Left lung (tissue), 10 donors: ENCODE measurements around the gene CBLN3. TPM values are rescaled to one million over a fixed set of nuclear protein-coding genes. Genes with fewer than 3 reads are reported as not detected.

Source experiments
- ATAC-seq: fragments of 200-7000 bp; cut with Tn5 transposase; one replicate; pipeline ENCODE4 v1.9.1; 2020; ENCODE audit warnings: moderate library complexity
- DNase-seq, 4 donors: peaks; one replicate each; pipeline ENCODE4 v3.0.0-alpha.2; 2013 to 2020
- H3K27ac ChIP-seq, 2 donors: fragments of 200-600 bp; sonication (generic) in 1 of 2; one replicate each; pipeline versions ENCODE4 v1.5.0 to v1.8.0; 2020 to 2021
- H3K27me3 ChIP-seq, 2 donors: fragments of 200-600 bp; sonication (generic) in 1 of 2; one replicate each; pipeline versions ENCODE4 v1.5.0 to v1.8.0; 2020 to 2021
- H3K36me3 ChIP-seq, 2 donors: fragments of 200-600 bp; sonication (generic) in 1 of 2; one replicate each; pipeline versions ENCODE4 v1.5.0 to v1.8.0; 2020 to 2021
- H3K4me1 ChIP-seq, 2 donors: fragments of 200-600 bp; one replicate each; pipeline ENCODE4 v1.8.0; 2021
- H3K4me3 ChIP-seq, 2 donors: fragments of 200-600 bp; sonication (generic) in 1 of 2; one replicate each; pipeline versions ENCODE4 v1.5.0 to v1.8.0; 2020 to 2021; ENCODE audit warnings: mild to moderate bottlenecking in 1 of 2
- H3K9me3 ChIP-seq, 2 donors: fragments of 200-600 bp; sonication (generic) in 1 of 2; one replicate each; pipeline versions ENCODE4 v1.5.0 to v1.8.0; 2020 to 2021
- intact Hi-C, 2 donors: fragments of 100-400 bp; cut with DNase I; formaldehyde crosslinking; loops; one replicate each; pipeline versions ENCODE4 v1.11.2 to v1.14.2; 2022
- polyA plus RNA-seq, 6 donors: library from polyadenylated mRNA; unstranded; fragments of 120-200 nt; gene quantifications; one replicate each; pipeline ENCODE4 v1.2.1, GENCODE V29; 2013; ENCODE audit not compliant: insufficient read length in 6 of 6
- total RNA-seq, 2 donors: library from RNA; stranded (reverse); fragmentation: NEBNext Ultra II Directional; extraction: Animal tissue kit (Norgen Biotek cat#: 25700); gene quantifications; one replicate each; pipeline ENCODE4 v1.2.1, GENCODE V29; 2021
- TF ChIP-seq, protein P1 (sequence below), 2 donors: fragments of 200-600 bp; sonication (generic) in 1 of 2; IDR thresholded peaks; one replicate each; pipeline versions ENCODE4 v1.5.0 to v1.8.0; 2021; ENCODE audit warnings: antibody characterized with exemption in 2 of 2
- donor health status: DM: no; HTN: yes; CAD: no.
- donor health status: DM: no; HTN: no; CAD: no.

CBLN3 gene
- total and polyA plus RNA-seq, 8 donors: 2.2 to 6.4 (median 3.8) TPM

DNA sequence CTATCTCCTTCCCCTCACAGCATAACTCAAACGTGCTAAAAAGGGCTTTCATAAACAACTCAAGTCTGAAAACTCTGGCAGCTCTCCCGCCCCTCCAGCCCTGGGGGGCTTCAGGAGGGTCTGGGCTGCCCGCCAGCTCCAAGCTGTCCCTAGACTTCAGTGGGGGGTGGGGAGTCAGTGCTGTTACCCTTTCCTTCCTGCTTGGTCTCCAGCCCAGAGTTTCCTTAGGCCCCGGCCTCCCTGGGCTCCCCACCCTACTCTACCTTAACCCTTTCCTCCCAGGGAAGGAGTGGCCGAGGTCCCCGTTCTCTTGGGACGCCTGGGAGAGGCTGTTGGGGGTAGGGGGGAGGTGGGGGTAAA lies 31.2 kb downstream of the CBLN3 start:
- H3K36me3 ChIP-seq: no peaks in the 10 kb centered on the region
- H3K27ac ChIP-seq: peak overlapping the region; percentile 56 to 68
- peak overlapping the region; percentile 57 to 61 for H3K4me3 ChIP-seq
- TF ChIP-seq, protein P1, sequence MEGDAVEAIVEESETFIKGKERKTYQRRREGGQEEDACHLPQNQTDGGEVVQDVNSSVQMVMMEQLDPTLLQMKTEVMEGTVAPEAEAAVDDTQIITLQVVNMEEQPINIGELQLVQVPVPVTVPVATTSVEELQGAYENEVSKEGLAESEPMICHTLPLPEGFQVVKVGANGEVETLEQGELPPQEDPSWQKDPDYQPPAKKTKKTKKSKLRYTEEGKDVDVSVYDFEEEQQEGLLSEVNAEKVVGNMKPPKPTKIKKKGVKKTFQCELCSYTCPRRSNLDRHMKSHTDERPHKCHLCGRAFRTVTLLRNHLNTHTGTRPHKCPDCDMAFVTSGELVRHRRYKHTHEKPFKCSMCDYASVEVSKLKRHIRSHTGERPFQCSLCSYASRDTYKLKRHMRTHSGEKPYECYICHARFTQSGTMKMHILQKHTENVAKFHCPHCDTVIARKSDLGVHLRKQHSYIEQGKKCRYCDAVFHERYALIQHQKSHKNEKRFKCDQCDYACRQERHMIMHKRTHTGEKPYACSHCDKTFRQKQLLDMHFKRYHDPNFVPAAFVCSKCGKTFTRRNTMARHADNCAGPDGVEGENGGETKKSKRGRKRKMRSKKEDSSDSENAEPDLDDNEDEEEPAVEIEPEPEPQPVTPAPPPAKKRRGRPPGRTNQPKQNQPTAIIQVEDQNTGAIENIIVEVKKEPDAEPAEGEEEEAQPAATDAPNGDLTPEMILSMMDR (IDR thresholded peaks at IDR 0.05): no peak
- ATAC-seq (peak; percentile 27), DNase-seq (peak in 2 of 4 donors; percentile 86 to 94)
- peaks cover 6 to 37% of the 10 kb centered on the region in 2 donors for H3K4me1 ChIP-seq
- intact Hi-C loops: no loop called here
- H3K9me3 ChIP-seq: no peaks in the 10 kb centered on the region
- H3K27me3 ChIP-seq: no peaks in the 10 kb centered on the region

DNA sequence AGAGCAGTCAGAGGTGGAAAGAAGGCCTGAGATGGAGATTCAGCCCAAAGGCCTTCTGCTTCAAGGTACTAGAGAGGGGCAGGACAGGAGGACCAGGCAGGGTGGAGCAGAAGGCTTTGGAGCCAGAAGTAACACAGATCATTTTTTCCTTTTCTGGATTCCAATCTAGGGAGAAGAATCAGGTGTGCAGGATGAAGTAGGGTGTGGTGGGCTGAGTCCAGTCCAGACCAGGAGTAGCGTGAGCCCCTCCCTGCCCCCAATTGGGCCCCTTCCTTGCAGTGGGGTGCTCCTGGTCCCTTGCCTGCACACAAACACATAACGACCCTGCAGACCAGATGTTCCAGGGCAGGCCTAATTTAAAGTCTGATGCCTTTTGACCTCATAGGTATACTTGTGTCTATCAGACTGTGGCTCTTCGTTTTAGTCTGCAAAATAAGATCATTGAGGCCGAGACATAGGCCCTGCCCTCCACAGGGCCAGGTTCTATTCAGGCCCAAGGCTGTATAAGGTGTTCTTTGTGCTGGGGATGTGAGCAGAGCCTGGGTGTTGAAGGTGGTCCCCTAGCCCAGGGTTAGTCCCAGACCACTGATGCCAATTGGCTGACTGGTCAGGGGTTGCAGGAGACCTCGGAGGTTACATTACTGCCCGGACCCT lies 31.7 kb downstream of the CBLN3 start:
- H3K27me3 ChIP-seq: no peaks in the 10 kb centered on the region
- ATAC-seq (no peak), DNase-seq (no peak)
- peak overlapping the region; percentile 56 to 68 for H3K27ac ChIP-seq
- H3K36me3 ChIP-seq: no peaks in the 10 kb centered on the region
- H3K4me1 ChIP-seq: peaks cover under 1 to 37% of the 10 kb centered on the region in 2 donors
- TF ChIP-seq, protein P1 (IDR thresholded peaks at IDR 0.05): no peak
- intact Hi-C loops: no loop called here
- H3K9me3 ChIP-seq: no peaks in the 10 kb centered on the region
- no peak overlapping the region for H3K4me3 ChIP-seq

DNA sequence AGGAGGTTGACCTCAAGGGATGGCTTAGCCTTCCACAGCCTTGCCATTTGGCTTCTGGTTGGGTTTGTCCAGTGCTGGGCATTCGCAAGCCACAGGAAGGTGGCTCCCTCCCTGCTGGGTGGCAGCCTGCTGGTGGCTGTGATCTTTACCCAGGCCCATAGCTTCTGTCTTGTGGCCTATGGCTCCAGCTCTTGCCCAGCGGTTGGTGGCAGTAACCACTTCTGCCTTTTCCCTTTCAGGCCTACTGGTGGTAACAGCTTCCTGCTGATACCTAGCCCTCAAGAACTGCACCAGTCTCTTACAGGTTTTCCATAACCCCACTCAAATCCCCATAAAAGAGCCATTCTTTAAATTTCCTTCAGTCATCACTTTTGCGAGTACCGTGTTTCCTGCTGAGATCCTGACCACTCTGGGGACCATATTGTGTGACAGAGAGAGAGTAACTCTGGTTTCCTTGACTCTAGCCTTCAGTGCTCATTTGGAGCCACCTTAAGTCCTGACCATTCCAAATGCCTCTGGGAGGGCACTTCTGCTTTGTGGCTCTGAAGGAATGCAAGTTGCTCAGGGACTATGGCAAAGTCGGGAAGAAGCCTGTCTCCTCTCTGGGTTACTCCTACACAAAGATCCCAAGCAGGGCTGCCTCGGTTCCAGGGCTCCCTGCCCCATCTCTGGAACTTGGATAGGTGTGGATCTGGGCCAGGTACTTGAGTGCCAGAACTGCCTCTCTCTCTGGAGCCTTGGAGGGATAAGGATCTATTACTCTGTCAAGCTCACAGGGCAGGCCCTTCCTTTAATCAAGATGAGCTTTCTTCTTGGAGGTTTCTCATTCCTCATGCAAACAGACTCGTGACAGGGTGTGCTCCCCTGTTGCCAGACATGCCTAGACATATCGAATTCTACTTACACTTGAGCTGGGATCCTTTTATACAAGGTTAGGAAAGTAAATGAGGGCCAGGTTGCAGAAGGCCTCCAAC lies 33.6 kb downstream of the CBLN3 start:
- H3K27me3 ChIP-seq: no peaks in the 10 kb centered on the region
- TF ChIP-seq, protein P1 (IDR thresholded peaks at IDR 0.05): no peak

DNA sequence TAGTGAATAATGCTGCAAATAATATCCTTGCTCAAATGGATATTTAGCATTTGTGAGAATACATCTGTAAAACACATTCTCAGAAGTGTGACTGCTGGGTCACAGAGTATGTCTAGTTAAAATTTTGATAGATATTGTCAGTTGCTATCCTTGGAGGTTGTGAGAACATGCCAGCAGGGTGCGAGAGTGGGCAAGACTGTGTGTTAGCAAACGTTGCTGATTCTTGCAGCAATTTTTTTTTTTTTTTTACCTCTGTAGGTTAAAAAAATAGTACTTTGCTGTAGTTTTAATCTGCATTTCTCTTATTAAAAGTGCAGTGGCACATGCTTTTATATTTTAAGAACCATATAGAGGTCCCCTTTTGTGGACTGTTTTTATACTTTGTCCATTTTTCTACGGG lies 35.2 kb downstream of the CBLN3 start:
- ATAC-seq (no peak), DNase-seq (no peak)
- Histone ChIP-seq H3K27me3 (no peaks in the 10 kb centered on the region), H3K27ac (no peak overlapping the region), H3K4me1 (peaks cover 0 to 26% of the 10 kb centered on the region in 2 donors), H3K36me3 (no peaks in the 10 kb centered on the region), H3K4me3 (no peak overlapping the region), H3K9me3 (no peaks in the 10 kb centered on the region)
- TF ChIP-seq, protein P1 (IDR thresholded peaks at IDR 0.05): no peak
- intact Hi-C loops: no loop called here

More for the DNA sequence above, 33.6 kb downstream of the CBLN3 start:
- H3K4me1 ChIP-seq: peaks cover 0 to 37% of the 10 kb centered on the region in 2 donors
- intact Hi-C loops: no loop called here
- DNase-seq: no peak
- no peaks in the 10 kb centered on the region for H3K36me3 ChIP-seq
- peak; percentile 5 for ATAC-seq
- H3K27ac ChIP-seq: no peak overlapping the region
- H3K9me3 ChIP-seq: no peaks in the 10 kb centered on the region
- no peak overlapping the region for H3K4me3 ChIP-seq
